Omental fat pad (tissue), 4 donors: ENCODE data around the gene TNFAIP8L2. TPM values are rescaled to one million over a fixed set of nuclear protein-coding genes. Genes with fewer than 3 reads are reported as not detected.
A peak's percentile ranks its signal among the peaks of the same experiment; 100 is the strongest.

Source experiments
- ATAC-seq: fragments of 150-250 bp; one replicate; pipeline ENCODE4 v1.9.1; 2016; ENCODE audit warnings: mild to moderate bottlenecking, moderate library complexity; ENCODE audit not compliant: low FRiP score
- DNase-seq: peaks from one replicate; pipeline ENCODE4 v3.0.0-alpha.2; 2019; ENCODE audit warnings: low spot score
- CTCF ChIP-seq, 3 donors: fragments of 450-650 bp; IDR thresholded peaks; one replicate each; pipeline ENCODE4 v1.5.1; 2016 to 2017; ENCODE audit warnings: antibody characterized with exemption in 3 of 3, mild to moderate bottlenecking in 3 of 3, moderate library complexity in 2 of 3
- total RNA-seq, 4 donors: library from RNA; depleted of rRNA; stranded (reverse); fragments of >200 nt; gene quantifications; one replicate each; pipeline ENCODE4 v1.1.0, GENCODE V29; 2016

TNFAIP8L2 gene
- total RNA-seq, 4 donors from 2014 or later: 7.6 to 16.4 (median 13.0) TPM

GRCh38 chr1:151131701-151132334, 24.6 kb upstream of the TNFAIP8L2 start:
- DNase-seq (no peak), ATAC-seq (peak; percentile 40)
- TF ChIP-seq CTCF (IDR thresholded peaks at IDR 0.05): no peak

GRCh38 chr1:151132335-151133017, 24.0 kb upstream of the TNFAIP8L2 start:
- no peak for DNase-seq
- ATAC-seq: no peak
- no peak for TF ChIP-seq CTCF (IDR thresholded peaks at IDR 0.05)

- TF ChIP-seq CTCF (IDR thresholded peaks at IDR 0.05): no peak
- DNase-seq: no peak
- ATAC-seq: peak; percentile 76
Observed at GRCh38 chr1:151133018-151133806, 23.2 kb upstream of the TNFAIP8L2 start.

GRCh38 chr1:151134396-151134795, 22.1 kb upstream of the TNFAIP8L2 start:
- TF ChIP-seq CTCF (IDR thresholded peaks at IDR 0.05): no peak

GRCh38 chr1:151134991-151135390, 21.5 kb upstream of the TNFAIP8L2 start:
- no peak for TF ChIP-seq CTCF (IDR thresholded peaks at IDR 0.05)
- ATAC-seq (no peak), DNase-seq (no peak)

More at GRCh38 chr1:151134396-151134795, 22.1 kb upstream of the TNFAIP8L2 start:
- DNase-seq: no peak
- no peak for ATAC-seq

- no peak for TF ChIP-seq CTCF (IDR thresholded peaks at IDR 0.05)
- DNase-seq: no peak
- no peak for ATAC-seq
Observed at GRCh38 chr1:151135433-151136385, 20.7 kb upstream of the TNFAIP8L2 start.
